Liver (tissue), 9 donors: ENCODE measurements around the gene CCL27. TPM values are rescaled to one million over a fixed set of nuclear protein-coding genes. Genes with fewer than 3 reads are reported as not detected.

Experiments
- DNase-seq: peaks from one replicate; pipeline ENCODE4 v3.0.0-alpha.2; 2017; ENCODE audit warnings: low spot score
- H3K27ac ChIP-seq, 2 donors: one replicate each; pipeline ENCODE4 v1.7.0; 2013; ENCODE audit warnings: inconsistent platforms in 2 of 2, low read length in 2 of 2, control low read depth in 1 of 2, low read depth in 1 of 2, mild to moderate bottlenecking in 1 of 2
- H3K27me3 ChIP-seq, 4 donors: one replicate each; pipeline versions ENCODE4 v1.6.1 to v1.7.0; 2013; ENCODE audit warnings: low read length in 3 of 4, inconsistent platforms in 1 of 4, mild to moderate bottlenecking in 1 of 4, moderate library complexity in 1 of 4; ENCODE audit not compliant: control insufficient read depth in 4 of 4, insufficient read depth in 4 of 4
- H3K36me3 ChIP-seq, 4 donors: one replicate each; pipeline versions ENCODE4 v1.6.1 to v1.7.0; 2013; ENCODE audit warnings: low read length in 3 of 4, mild to moderate bottlenecking in 3 of 4, low read depth in 1 of 4, moderate library complexity in 1 of 4; ENCODE audit not compliant: control insufficient read depth in 4 of 4, insufficient read depth in 3 of 4
- H3K4me1 ChIP-seq, 4 donors: one replicate each; pipeline versions ENCODE4 v1.6.1 to v1.7.0; 2013; ENCODE audit warnings: low read length in 3 of 4, mild to moderate bottlenecking in 3 of 4, moderate library complexity in 1 of 4; ENCODE audit not compliant: control insufficient read depth in 4 of 4, insufficient read depth in 4 of 4
- H3K4me3 ChIP-seq, 3 donors: one replicate each; pipeline versions ENCODE4 v1.6.1 to v1.7.0; 2013; ENCODE audit warnings: low read length in 3 of 3, control low read depth in 1 of 3, low read depth in 1 of 3, mild to moderate bottlenecking in 1 of 3
- H3K9ac ChIP-seq, 2 donors: one replicate each; pipeline ENCODE4 v1.7.0; 2013; ENCODE audit warnings: low read length in 2 of 2, mild to moderate bottlenecking in 2 of 2, moderate library complexity in 2 of 2, control low read depth in 1 of 2, low read depth in 1 of 2
- H3K9me3 ChIP-seq, 4 donors: one replicate each; pipeline versions ENCODE4 v1.6.1 to v1.7.0; 2013; ENCODE audit warnings: low read length in 3 of 4; ENCODE audit not compliant: control insufficient read depth in 4 of 4
- ATF3 ChIP-seq: IDR thresholded peaks from 2 replicates; pipeline ENCODE4 v1.6.1; 2016; ENCODE audit warnings: antibody characterized with exemption
- CTCF ChIP-seq: fragments of 150-350 bp; IDR thresholded peaks from 2 replicates; pipeline ENCODE4 v1.5.1; 2017; ENCODE audit warnings: improper control_type of control experiment, low read depth, low read length; ENCODE audit not compliant: missing input control
- EGR1 ChIP-seq, 2 donors: IDR thresholded peaks; 2 replicates each; pipeline ENCODE4 v1.6.1; 2016 to 2018; ENCODE audit warnings: antibody characterized with exemption in 2 of 2, low read depth in 2 of 2
- FOXA1 ChIP-seq: IDR thresholded peaks from 2 replicates; pipeline ENCODE4 v1.6.1; 2016; ENCODE audit warnings: antibody characterized with exemption
- FOXA2 ChIP-seq: IDR thresholded peaks from 2 replicates; pipeline ENCODE4 v1.6.1; 2016; ENCODE audit warnings: antibody characterized with exemption
- GABPA ChIP-seq, 2 donors: IDR thresholded peaks in 1 of 2; conservative IDR thresholded peaks in 1 of 2; 2 replicates each; pipeline ENCODE4 v1.6.1; 2016; ENCODE audit warnings: antibody characterized with exemption in 2 of 2, mild to moderate bottlenecking in 1 of 2, moderate library complexity in 1 of 2
- HNF4A ChIP-seq, 2 donors: conservative IDR thresholded peaks; 2 replicates each; pipeline ENCODE4 v1.6.1; 2016; ENCODE audit warnings: antibody characterized with exemption in 2 of 2, mild to moderate bottlenecking in 2 of 2
- HNF4G ChIP-seq: IDR thresholded peaks from 2 replicates; pipeline ENCODE4 v1.6.1; 2016; ENCODE audit warnings: antibody characterized with exemption
- JUND ChIP-seq, 2 donors: IDR thresholded peaks; 2 replicates each; pipeline ENCODE4 v1.6.1; 2016; ENCODE audit warnings: antibody characterized with exemption in 2 of 2
- MAX ChIP-seq: IDR thresholded peaks from 2 replicates; pipeline ENCODE4 v1.6.1; 2016; ENCODE audit warnings: antibody characterized with exemption
- NR2F2 ChIP-seq: IDR thresholded peaks from 2 replicates; pipeline ENCODE4 v1.6.1; 2016; ENCODE audit warnings: antibody characterized with exemption
- RAD21 ChIP-seq, 2 donors: IDR thresholded peaks; 2 replicates each; pipeline ENCODE4 v1.6.1; 2016; ENCODE audit warnings: antibody characterized with exemption in 2 of 2, mild to moderate bottlenecking in 2 of 2
- REST ChIP-seq: IDR thresholded peaks from 2 replicates; pipeline ENCODE4 v1.6.1; 2016; ENCODE audit warnings: antibody characterized with exemption, mild to moderate bottlenecking
- SP1 ChIP-seq: IDR thresholded peaks from 2 replicates; pipeline ENCODE4 v1.6.1; 2018; ENCODE audit warnings: antibody characterized with exemption, mild to moderate bottlenecking
- TAF1 ChIP-seq: conservative IDR thresholded peaks from 2 replicates; pipeline ENCODE4 v1.6.1; 2016; ENCODE audit warnings: antibody characterized with exemption, mild to moderate bottlenecking
- YY1 ChIP-seq: IDR thresholded peaks from 2 replicates; pipeline ENCODE4 v1.6.1; 2016; ENCODE audit warnings: antibody characterized with exemption, mild to moderate bottlenecking
- ZBTB33 ChIP-seq: IDR thresholded peaks from 2 replicates; pipeline ENCODE4 v1.6.1; 2016; ENCODE audit warnings: antibody characterized with exemption
- WGBS: extraction: QIAGEN DNeasy Blood & Tissue Kit; methylation state at CpG from one replicate; pipeline ENCODE4 v1.1.7; 2013; 5-methylcytosine and 5-hydroxymethylcytosine counted together
- polyA plus RNA-seq, 2 donors: library from polyadenylated mRNA; stranded (reverse) in 1 of 2; unstranded in 1 of 2; fragments of 200-250 nt in 1 of 2; fragments of >200 nt in 1 of 2; fragmentation: Nextera tagmentation in 1 of 2; extraction: Ambion mirVana in 1 of 2; gene quantifications; one replicate each; pipeline versions ENCODE4 v1.2.1 to v1.2.3, GENCODE V29; 2013 to 2015
- total RNA-seq, 2 donors: library from RNA; depleted of rRNA; stranded (reverse); fragments of >200 nt; gene quantifications; one replicate each; pipeline ENCODE4 v1.2.3, GENCODE V29; 2014
- donor health status: healthy.
- donor health status: healthy.
- donor health status: healthy.
- donor health status: healthy.
- donor health status: healthy.

The CCL27 gene
- total and polyA plus RNA-seq, 4 donors, result not detected

GRCh38 chr9:34634551-34635248 lies 27.8 kb downstream of the CCL27 start:
- Histone ChIP-seq H3K36me3 (peaks cover 0 to 4% (median 2%) of the 10 kb centered on the region in 4 donors), H3K9ac (no peak overlapping the region), H3K27me3 (no peaks in the 10 kb centered on the region), H3K4me3 (no peak overlapping the region), H3K4me1 (peaks cover 7 to 80% (median 73%) of the 10 kb centered on the region in 4 donors), H3K9me3 (no peaks in the 10 kb centered on the region), H3K27ac (no peak overlapping the region)
- DNase-seq, result no peak
- no peak for TF ChIP-seq YY1
- TF ChIP-seq EGR1 (IDR thresholded peaks at IDR 0.05; ENCODE audit: low read depth in 2 of 2), result no peak
- TF ChIP-seq FOXA1, result no peak
- TF ChIP-seq SP1, result no peak
- TF ChIP-seq RAD21 (IDR thresholded peaks at IDR 0.05), result no peak
- TF ChIP-seq HNF4A (conservative IDR thresholded peaks at IDR 0.05), result no peak
- no peak for TF ChIP-seq GABPA (IDR thresholded peaks at IDR 0.05 in 1 of 2, conservative IDR thresholded peaks at IDR 0.05 in 1 of 2)
- no peak for TF ChIP-seq ZBTB33
- no peak for TF ChIP-seq MAX
- no peak for TF ChIP-seq TAF1
- TF ChIP-seq JUND (IDR thresholded peaks at IDR 0.05), result no peak
- no peak for TF ChIP-seq HNF4G
- TF ChIP-seq REST, result no peak
- TF ChIP-seq ATF3, result no peak
- TF ChIP-seq CTCF, result no peak
- TF ChIP-seq NR2F2, result no peak
- TF ChIP-seq FOXA2, result no peak
- WGBS, result 67% methylated on average over 3 of the region's 3 CpGs
